HG02981 (cell line): ENCODE measurements around the gene LIN54.
"Not testable (repeated sequence)": the region's sequence is repeated elsewhere in the genome, so short reads cannot be mapped to it uniquely, and the experiment has no call there.

Experiments used
- ATAC-seq: cut with Tn5 transposase; IDR thresholded peaks from one replicate; pipeline ENCODE4 v1.9.1; 2021; ENCODE audit warnings: mild to moderate bottlenecking, moderate library complexity; ENCODE audit not compliant: unreplicated experiment

LIN54 gene

DNA sequence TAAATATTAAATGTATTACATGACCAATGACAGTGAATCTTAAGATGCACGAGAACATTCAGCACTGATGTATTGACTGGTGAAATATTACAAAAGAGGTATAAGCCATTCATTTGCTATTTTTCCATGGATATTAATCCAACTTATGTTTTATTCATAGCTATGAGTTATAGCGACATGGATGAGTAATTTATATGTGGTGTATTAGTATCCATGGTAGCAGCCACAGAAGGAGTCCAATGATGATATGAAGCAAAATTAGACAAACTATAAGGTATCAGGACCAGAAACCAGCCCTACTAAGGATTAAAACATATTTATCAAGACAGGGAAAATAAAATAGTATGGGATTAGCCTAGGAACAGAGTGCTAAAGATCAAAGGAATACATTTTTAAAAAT lies 59.4 kb downstream of the LIN54 start:
- no peak for ATAC-seq

GRCh38 chr4:82948647-82949204 lies 61.9 kb downstream of the LIN54 start:
- ATAC-seq = no peak

- no peak for ATAC-seq
Measured at GRCh38 chr4:82947498-82947897, 63.1 kb downstream of the LIN54 start.

GRCh38 chr4:82939414-82939813 lies 71.2 kb downstream of the LIN54 start:
- no peak for ATAC-seq

DNA sequence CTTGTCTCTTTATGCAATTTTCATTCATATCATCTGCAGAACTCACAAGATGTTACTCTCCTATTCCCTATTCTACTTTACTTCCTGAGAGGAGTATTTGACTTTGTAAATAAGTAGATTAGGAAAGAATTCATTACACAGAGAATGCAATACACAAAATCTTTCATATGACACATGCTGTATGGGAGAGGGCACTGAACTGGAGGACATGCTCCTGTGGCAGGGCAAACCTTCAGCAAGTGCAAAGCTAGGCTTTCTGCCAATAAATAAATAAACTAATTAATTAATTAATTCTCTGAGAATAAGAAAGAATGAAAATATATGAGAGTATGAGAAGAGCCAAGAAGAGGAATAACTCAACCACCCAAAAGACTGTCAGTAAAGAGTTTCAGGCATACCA lies 76.2 kb downstream of the LIN54 start:
- no peak for ATAC-seq

GRCh38 chr4:82930848-82931755 lies 79.5 kb downstream of the LIN54 start:
- no peak for ATAC-seq

- no peak for ATAC-seq
Measured at GRCh38 chr4:82921795-82922194, 88.8 kb downstream of the LIN54 start.

GRCh38 chr4:82919386-82919785 lies 91.2 kb downstream of the LIN54 start:
- no peak for ATAC-seq

DNA sequence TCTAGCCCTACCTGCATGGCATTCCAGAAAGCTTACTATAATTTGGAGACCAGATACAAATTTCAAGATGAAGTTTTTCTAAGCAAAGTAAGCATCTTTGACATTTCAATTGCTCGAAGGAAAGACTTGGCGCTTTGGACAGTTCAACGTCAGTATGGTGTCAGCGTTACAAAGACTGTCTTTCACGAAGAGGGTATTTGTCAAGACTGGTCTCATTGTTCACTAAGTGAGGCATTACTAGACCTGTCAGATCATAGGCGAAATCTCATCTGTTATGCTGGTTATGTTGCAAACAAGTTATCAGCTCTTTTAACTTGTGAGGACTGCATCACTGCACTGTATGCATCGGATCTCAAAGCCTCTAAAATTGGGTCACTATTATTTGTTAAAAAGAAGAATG lies 92.5 kb downstream of the LIN54 start:
- no peak for ATAC-seq

- not testable (repeated sequence) for ATAC-seq
Measured at GRCh38 chr4:82913968-82914367, 96.7 kb downstream of the LIN54 start.

DNA sequence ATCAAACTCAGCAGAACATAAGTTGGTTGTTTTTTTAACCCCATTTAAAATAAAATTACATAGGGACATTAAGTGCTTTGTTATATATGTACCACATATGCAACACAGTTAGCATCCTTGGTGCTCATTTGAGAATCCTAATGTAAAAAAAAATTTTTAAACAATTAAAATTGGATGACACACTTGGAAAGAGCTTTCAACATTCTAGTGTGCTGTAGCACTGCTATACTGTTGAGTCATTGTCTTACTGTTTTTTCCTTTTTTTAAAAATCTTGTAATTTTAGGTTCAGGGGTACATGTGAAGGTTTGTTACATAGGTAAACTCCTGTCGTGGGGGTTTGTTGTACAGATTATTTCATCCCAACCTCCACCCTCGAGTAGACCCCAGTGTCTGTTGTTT lies 97.3 kb downstream of the LIN54 start:
- no peak for ATAC-seq

DNA sequence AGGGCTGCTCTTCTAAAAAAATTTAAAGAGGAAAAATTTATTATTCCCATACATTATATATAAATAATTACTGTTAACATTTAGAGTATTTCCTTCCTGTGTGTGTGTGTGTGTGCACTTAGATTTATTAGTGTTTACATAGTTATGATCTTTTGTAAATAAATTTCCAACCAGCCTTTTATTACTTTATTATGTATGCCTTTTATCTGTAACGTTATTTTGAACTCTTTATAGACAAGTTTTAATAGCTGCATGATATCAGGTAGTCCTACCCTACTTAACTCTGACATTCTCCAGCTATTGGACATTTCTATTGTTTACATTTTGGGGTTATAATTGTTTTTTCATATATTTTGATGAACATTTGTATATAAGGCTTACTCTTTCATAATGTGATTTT lies 101.3 kb downstream of the LIN54 start:
- no peak for ATAC-seq

DNA sequence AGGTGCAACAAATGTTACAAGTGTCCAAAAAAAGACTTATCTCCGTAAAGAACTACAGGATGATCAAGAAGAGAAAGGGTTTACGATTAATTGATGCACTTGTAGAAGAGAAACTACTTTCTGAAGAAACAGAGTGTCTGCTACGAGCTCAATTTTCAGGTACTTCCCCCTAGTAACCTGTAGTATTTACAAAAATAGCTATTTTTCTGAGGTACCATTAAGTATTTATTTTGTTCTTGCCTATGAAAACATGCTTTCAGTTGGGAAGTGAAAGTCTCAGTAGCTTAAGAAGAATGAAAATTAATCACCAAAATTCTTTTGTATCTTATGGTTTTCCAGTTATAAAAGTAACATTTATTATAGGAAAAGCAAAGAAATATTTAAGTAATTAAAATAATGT lies 104.2 kb downstream of the LIN54 start:
- no peak for ATAC-seq

- peak; percentile 53 for ATAC-seq
Measured at GRCh38 chr4:82905205-82905604, 105.4 kb downstream of the LIN54 start.

- ATAC-seq = no peak
Measured at GRCh38 chr4:82903737-82904136, 106.9 kb downstream of the LIN54 start.

DNA sequence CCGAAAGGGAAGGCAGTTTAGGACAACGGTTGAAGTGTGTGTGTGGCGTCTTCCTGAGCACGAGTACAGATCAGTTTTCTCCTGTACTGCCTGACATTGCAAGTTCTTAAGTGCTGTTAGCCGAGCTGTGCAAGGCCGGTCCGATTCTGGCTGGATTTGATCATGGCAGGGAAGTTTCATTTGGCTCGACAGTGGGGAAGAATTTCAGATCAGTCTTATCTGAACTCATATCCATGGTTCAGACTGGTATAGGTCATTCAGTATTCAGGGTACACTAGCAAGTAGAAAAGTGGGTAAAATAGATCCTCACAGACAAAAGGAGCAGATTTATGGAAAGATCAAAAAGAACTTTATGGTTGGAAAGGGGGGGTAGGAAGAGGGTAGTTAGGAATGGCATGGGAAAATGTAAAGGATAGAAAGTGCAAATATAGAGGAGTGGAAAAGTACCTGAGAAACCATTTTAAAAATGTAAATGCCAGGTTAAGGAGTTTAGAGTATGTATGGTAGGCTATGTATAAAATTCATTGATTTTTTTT lies 109.4 kb downstream of the LIN54 start:
- ATAC-seq = no peak

GRCh38 chr4:82900411-82901182 lies 110.0 kb downstream of the LIN54 start, which contains the start of gene THAP9:
TSS of gene THAP9 (plus strand) at chr4:82900735. CDS start at chr4:82900803, 68 bp downstream.
- peak; percentile 86 for ATAC-seq

DNA sequence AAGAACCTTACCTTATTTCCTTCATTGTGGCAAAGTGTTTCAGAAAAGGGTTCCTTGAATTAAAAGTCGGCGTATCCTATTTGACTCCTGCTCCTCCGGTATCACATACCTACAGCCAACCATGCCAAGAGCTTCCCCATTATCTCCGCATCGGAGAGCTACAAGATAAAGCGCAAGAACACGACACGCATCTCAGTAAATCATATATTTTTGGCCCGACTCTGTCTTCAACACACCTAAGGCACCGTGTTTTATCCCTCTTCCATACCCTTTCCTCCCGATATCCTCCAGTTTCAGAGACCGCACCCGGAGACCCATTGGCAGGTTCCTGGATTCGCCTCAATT lies 110.6 kb downstream of the LIN54 start:
- peak; percentile 2 for ATAC-seq

DNA sequence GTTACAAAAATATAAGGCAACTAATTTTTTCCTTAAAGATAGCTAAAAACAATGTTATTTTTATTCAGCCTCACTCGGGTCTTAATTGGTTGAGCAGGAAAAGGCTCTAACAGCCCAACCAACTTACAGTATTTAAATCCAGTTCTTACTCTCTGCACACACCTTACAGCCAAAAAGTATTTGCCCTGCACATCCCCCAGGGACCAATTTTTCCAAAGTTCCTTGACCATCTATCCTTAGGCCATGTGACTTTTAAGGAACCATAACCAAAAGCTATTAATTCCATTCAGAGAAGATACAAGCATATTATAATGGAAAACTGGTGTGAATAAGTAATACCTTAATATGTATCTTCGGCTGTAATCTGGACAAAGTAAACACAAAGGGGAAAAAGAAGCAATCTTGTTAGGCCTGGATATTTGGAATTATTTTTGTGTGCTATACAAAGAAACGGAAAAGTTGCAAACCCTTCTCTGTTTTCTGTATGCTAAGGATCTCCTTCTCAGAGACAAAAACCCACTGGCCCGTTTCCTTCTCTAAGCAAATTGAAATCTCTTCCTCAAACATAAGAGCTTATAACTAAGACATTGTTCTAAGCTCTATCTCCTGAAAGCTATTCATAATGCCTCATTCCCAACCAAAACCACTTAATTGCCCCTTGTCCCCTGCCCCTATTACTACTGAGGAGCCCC lies 111.1 kb downstream of the LIN54 start:
- no peak for ATAC-seq

GRCh38 chr4:82898322-82899243 lies 112.0 kb downstream of the LIN54 start:
- ATAC-seq = no peak
